GM12873 (cell line): Measurements from ENCODE around the gene MAN1C1.

ENCODE experiments used
- CTCF ChIP-seq: IDR thresholded peaks from 2 replicates; pipeline ENCODE4 v1.5.1; 2012; ENCODE audit warnings: low read depth, mild to moderate bottlenecking, moderate library complexity, low read length, control low read depth; ENCODE audit not compliant: insufficient read depth; ENCODE audit errors: missing control alignments

The MAN1C1 gene

GRCh38 chr1:25817840-25818501 lies 201.4 kb downstream of the MAN1C1 start:
- TF ChIP-seq CTCF: no peak

- no peak for TF ChIP-seq CTCF
These were observed 202.0 kb downstream of the MAN1C1 start for GRCh38 chr1:25818569-25818968.

- no peak for TF ChIP-seq CTCF
These were observed 203.1 kb downstream of the MAN1C1 start, which contains the start of gene MTFR1L for GRCh38 chr1:25819491-25820246. MTFR1L (plus strand) TSS chr1:25819954; CDS start chr1:25823105, 3,151 bp downstream.

- TF ChIP-seq CTCF: no peak
These were observed 203.9 kb downstream of the MAN1C1 start for GRCh38 chr1:25820247-25821111.

GRCh38 chr1:25821112-25821476 lies 204.5 kb downstream of the MAN1C1 start:
- TF ChIP-seq CTCF: no peak

GRCh38 chr1:25821630-25822091 lies 205.1 kb downstream of the MAN1C1 start:
- no peak for TF ChIP-seq CTCF

GRCh38 chr1:25825605-25826004 lies 209.0 kb downstream of the MAN1C1 start:
- TF ChIP-seq CTCF: no peak
